ENCODE results near the gene ATP5F1A.

DNA sequence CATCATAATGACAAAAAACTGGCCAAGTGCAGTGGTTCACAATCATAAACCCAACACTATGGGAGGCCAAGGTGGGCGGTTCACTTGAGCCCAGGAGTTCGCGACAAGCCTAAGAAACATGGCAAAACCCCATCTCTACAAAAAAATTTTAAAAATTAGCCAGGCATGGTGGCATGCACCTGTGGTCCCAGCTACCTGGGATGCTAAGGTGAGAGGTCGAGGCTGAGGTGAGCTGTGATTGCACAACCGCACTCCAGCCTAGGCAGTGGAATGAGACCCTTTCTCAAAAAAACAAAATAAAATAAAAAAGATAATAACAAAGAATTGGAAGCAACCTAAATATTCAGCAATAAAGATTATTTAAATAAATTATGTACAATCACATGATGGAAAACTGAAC is 47.8 kb downstream of the ATP5F1A start:
- TF ChIP-seq EZH2 (IDR thresholded peaks at IDR 0.05), result no peak
- TF ChIP-seq POLR2AphosphoS5 (IDR thresholded peaks at IDR 0.05; ENCODE audit: borderline replicate concordance, low read depth, low read length), result no peak

Measured in SK-N-MC (cell line).